NCI-H345 (cell line): Measurements from ENCODE around the gene NRN1L.
"Not testable (repeated sequence)": the region's sequence is repeated elsewhere in the genome, so short reads cannot be mapped to it uniquely, and the experiment has no call there.

Experiments
- DNase-seq: peaks from one replicate; lab custom pipeline; 2025; lab: John Stamatoyannopoulos, UW

The NRN1L gene

DNA sequence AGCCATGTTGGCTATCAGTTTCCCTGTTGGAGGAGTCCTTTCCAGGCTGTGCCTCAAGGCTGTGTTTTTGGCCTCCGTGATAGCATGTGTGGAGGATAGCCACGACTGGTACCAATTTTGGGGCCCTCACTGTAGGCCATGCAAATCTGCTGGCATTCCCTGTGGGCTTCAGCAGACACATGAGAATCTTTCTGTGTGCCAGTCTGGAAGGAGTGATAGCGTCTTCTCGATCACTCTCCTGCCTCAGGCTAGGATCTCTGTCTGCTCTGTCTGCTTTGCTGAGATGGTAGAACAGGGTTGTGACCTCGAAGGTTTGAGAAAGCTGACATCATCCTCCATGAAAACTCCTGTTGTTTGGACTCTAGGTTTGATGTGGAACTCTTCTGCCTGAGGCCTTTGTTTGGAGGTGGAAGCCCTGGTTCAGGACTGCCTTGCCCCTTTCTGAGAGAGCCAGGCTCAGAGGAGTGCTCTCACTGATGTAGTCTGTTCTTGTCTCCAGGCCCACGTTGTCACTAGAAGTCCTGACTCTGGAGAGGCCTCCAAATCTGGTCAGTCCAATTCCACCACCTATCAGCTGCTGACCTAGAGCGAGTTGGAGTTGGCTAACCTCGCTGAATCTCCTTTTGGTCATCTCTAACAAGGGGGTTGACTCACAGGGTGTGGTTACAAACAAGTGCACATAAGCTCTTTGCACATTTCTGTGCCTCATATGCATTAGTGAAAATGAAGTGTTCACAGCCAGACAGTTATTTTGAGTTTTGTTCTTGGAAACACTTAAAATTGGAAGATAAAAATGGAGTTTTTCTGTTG, 23.9 kb upstream of the NRN1L start:
- DNase-seq: no peak

- DNase-seq: no peak
Measured at GRCh38 chr16:67861877-67862276, 22.8 kb upstream of the NRN1L start.

- no peak for DNase-seq
Measured at GRCh38 chr16:67862623-67863583, 21.8 kb upstream of the NRN1L start.

DNA sequence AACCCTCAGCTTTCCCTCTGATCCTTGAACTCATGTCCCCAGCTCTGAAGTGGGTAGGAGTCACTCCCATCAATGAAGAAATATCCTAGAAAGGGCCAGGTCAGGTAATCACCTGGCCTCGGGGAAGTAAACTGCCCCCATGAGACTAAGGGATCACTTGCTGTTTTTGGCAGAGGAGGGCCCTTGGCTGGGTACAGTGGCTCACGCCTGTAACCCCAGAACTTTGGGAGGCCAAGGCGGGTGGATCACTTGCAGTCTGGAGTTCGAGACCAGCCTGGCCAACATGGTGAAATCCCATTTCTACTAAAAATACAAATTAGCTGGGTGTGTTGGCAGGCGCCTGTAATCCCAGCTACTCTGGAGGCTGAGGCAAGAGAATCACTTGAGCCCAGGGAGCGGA, 20.6 kb upstream of the NRN1L start:
- not testable (repeated sequence) for DNase-seq

- DNase-seq: no peak
Measured at GRCh38 chr16:67864594-67864993, 20.1 kb upstream of the NRN1L start.

DNA sequence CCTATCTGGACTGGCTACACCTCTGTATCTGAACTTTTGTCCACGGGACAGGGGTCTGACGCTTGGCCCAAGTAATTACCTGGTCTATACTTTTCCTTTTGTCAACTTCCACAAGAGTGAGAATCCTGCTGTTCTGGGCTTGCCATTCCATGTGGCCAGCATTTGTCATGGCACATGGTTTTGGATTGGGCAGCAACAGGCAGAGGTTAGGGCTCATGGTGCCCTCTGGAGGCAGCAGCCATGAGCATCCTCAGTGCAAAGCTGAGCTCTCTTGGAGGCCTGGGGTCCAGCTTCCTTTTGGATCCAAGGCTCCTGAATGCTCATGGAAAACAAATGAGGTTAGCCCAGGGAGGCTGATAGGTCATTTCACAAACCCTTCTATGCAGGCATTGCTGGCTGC, 19.4 kb upstream of the NRN1L start:
- DNase-seq: no peak

GRCh38 chr16:67868290-67868689, 16.4 kb upstream of the NRN1L start:
- DNase-seq: no peak

- DNase-seq: no peak
Measured at GRCh38 chr16:67869653-67870052, 15.0 kb upstream of the NRN1L start.

GRCh38 chr16:67871256-67871655, 13.4 kb upstream of the NRN1L start:
- no peak for DNase-seq

DNA sequence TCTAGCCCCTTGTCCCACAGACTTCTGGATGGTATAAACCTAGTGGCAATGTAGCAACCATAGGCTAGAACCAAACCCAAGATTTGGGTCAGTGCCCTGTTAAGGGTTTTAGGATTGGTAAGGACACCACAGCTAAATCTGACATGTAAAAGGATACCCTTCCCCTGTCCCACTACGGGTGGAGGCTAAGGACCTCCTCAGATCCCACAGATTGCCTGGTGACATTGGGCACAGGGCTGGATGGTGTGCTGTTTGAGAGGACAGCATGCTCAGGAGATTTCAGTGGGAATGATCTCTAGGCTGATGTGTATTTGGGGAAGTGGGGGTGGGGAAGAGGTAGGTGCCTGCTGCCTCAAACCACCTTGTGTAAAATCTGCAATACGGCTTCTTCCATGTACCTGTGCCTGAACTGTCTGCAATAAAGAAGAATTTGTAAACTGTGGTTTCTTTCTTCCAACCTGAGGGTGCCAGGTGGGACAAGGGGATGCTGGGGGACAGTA, 12.5 kb upstream of the NRN1L start:
- no peak for DNase-seq

DNA sequence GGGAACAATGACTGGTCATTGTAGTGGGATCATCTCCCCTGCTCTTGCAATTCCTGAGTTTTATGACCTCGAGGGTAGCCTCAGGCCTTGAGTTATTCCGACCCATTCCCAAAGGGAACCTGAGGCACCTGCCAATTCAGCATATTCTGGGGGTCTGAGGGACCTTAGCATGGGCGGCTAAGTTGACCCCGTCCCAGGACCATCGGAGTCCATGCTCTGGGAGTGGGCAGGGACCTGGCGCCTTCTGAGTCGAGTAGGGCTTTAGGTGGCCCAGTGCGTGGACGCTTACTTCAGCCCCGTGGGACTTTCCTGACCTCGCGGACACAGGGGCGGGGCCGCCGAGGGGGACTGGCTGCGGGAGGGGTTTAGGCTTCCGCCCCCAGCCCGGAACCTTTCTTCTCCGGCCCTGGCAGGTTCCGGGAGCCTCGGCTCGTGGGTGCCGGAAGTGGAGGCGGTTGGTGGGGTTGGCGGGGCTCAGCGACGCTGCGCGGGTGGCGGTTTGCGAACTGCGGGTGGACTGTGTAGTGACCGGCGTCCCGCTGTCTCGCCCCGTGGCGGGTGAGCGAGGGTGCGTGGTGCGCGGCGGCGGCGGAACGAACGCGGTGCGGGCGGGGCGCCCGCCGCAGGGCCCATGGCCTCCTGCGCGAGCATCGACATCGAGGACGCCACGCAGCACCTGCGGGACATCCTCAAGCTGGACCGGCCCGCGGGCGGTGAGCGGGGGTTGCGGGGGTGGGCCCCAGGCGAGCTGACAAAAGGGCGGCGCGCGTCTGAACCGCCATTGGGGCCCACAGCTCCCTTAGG, 11.9 kb upstream of the NRN1L start, which contains the start of gene EDC4:
Gene EDC4, plus strand, starts transcription at position 422 of the 804 bp plus-strand sequence. Its CDS starts 210 bp downstream, at position 632.
- peak; percentile 71 for DNase-seq

GRCh38 chr16:67873435-67874370, 11.0 kb upstream of the NRN1L start:
- no peak for DNase-seq

DNA sequence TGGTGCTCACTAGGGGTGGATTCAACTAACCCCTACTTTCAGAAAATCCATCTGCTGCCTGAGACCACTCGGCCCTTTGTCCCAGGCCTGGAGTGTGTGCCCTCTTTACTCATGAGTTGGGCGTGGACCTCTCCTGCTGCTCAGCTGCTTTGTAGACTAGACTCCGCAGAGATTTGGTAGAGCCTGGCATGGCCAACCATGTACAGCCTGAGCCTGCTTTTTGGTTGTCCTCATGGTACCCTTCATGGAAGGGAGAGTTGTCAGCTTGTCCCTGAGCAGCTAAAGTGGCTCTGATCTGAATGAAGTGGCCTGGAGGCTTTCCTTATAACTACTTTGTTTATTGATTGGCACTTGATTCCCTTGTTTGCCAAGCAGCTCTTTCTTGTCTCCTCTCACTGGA, 10.3 kb upstream of the NRN1L start:
- DNase-seq: no peak

GRCh38 chr16:67877064-67877463, 7.6 kb upstream of the NRN1L start:
- no peak for DNase-seq

GRCh38 chr16:67878232-67878631, 6.5 kb upstream of the NRN1L start:
- DNase-seq: no peak

- no peak for DNase-seq
Measured at GRCh38 chr16:67878846-67879245, 5.8 kb upstream of the NRN1L start.

GRCh38 chr16:67879462-67879861, 5.2 kb upstream of the NRN1L start:
- no peak for DNase-seq

- DNase-seq: no peak
Measured at GRCh38 chr16:67879936-67880335, 4.7 kb upstream of the NRN1L start.

- no peak for DNase-seq
Measured at GRCh38 chr16:67880584-67880983, 4.1 kb upstream of the NRN1L start.

- DNase-seq: no peak
Measured at GRCh38 chr16:67881621-67882161, 3.0 kb upstream of the NRN1L start.
